Measurements from ENCODE around the gene ALK.

ALK gene

DNA sequence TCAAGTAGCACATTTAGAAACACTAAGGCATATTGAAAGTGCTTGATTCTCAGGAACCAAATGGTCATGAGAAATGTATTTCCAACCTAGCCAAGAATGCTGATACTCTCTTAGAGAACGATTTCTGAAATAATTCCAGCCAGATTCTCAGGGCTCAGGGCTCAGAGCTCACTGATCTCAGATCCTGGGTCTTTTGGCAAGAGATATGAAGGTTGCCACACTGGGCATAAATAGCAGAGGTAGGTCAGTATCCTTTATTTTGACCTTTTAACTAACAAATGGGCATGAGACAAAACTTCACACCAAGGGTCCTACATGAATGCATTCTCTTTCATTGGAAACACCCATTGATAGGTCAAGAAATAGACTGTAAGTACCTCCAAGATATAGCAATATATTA lies 364.1 kb downstream of the ALK start:
- H4K20me1 ChIP-seq (ENCODE audit: insufficient read depth, low read length): no peaks in the 10 kb centered on the region
- no peaks in the 10 kb centered on the region for H3K36me3 ChIP-seq (replicated peaks; ENCODE audit: low read depth, low read length)

GRCh38 chr2:29549069-29549380 lies 372.4 kb downstream of the ALK start:
- Histone ChIP-seq H3K4me3 (ENCODE audit: low read length) (no peak overlapping the region), H3K79me2 (ENCODE audit: low read length) (no peaks in the 10 kb centered on the region), H3K4me1 (ENCODE audit: low read length) (no peaks in the 10 kb centered on the region), H3K9me3 (ENCODE audit: insufficient read depth, low read length) (no peaks in the 10 kb centered on the region), H3K27ac (ENCODE audit: low read length) (no peak overlapping the region), H2AFZ (ENCODE audit: low read depth, low read length) (no peak overlapping the region), H3K9ac (ENCODE audit: low read length) (no peak overlapping the region), H3K36me3 (replicated peaks; ENCODE audit: low read depth, low read length) (no peaks in the 10 kb centered on the region), H3K4me2 (ENCODE audit: low read length) (no peak overlapping the region), H4K20me1 (ENCODE audit: insufficient read depth, low read length) (no peaks in the 10 kb centered on the region), H3K27me3 (ENCODE audit: low read depth, low read length) (peaks cover 32% of the 10 kb centered on the region; the same call in 1 of the 2 replicates)
- TF ChIP-seq EZH2phosphoT487 (IDR thresholded peaks at IDR 0.05; ENCODE audit: low read depth): no peak
- TF ChIP-seq, protein P1, sequence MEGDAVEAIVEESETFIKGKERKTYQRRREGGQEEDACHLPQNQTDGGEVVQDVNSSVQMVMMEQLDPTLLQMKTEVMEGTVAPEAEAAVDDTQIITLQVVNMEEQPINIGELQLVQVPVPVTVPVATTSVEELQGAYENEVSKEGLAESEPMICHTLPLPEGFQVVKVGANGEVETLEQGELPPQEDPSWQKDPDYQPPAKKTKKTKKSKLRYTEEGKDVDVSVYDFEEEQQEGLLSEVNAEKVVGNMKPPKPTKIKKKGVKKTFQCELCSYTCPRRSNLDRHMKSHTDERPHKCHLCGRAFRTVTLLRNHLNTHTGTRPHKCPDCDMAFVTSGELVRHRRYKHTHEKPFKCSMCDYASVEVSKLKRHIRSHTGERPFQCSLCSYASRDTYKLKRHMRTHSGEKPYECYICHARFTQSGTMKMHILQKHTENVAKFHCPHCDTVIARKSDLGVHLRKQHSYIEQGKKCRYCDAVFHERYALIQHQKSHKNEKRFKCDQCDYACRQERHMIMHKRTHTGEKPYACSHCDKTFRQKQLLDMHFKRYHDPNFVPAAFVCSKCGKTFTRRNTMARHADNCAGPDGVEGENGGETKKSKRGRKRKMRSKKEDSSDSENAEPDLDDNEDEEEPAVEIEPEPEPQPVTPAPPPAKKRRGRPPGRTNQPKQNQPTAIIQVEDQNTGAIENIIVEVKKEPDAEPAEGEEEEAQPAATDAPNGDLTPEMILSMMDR (IDR thresholded peaks at IDR 0.05; ENCODE audit: low read depth, low read length): no peak

More for the DNA sequence above, 364.1 kb downstream of the ALK start:
- Histone ChIP-seq H3K4me3 (ENCODE audit: low read length) (no peak overlapping the region), H3K27me3 (ENCODE audit: low read depth, low read length) (peaks cover 22% of the 10 kb centered on the region; the same call in 1 of the 2 replicates), H3K27ac (ENCODE audit: low read length) (no peak overlapping the region), H3K4me2 (ENCODE audit: low read length) (no peak overlapping the region), H3K79me2 (ENCODE audit: low read length) (no peaks in the 10 kb centered on the region), H3K4me1 (ENCODE audit: low read length) (no peaks in the 10 kb centered on the region), H2AFZ (ENCODE audit: low read depth, low read length) (no peak overlapping the region), H3K9ac (ENCODE audit: low read length) (no peak overlapping the region), H3K9me3 (ENCODE audit: insufficient read depth, low read length) (no peaks in the 10 kb centered on the region)
- TF ChIP-seq EZH2phosphoT487 (IDR thresholded peaks at IDR 0.05; ENCODE audit: low read depth): no peak
- TF ChIP-seq, protein P1 (IDR thresholded peaks at IDR 0.05; ENCODE audit: low read depth, low read length): no peak

DNA sequence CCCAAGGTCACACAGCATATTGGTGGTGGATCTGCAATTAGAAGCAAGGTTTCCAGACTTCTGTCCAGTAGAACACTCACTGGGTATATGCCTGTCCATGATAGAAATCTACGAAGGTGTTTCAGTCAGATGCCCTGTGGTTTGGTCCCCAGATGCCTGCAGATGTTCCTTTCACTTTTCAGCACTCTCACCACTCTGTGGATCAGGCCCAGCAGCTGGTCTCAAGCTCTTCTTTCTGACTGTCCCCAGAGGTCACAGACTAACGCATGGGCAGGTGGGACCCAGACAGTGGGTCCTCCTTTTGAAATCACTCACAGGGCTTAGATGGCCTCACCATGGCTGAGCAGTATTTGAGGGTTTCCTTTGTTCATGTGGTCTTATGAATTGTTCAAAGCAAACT lies 376.5 kb downstream of the ALK start:
- Histone ChIP-seq H3K27me3 (ENCODE audit: low read depth, low read length) (peaks cover 19% of the 10 kb centered on the region), H4K20me1 (ENCODE audit: insufficient read depth, low read length) (no peaks in the 10 kb centered on the region), H2AFZ (ENCODE audit: low read depth, low read length) (no peak overlapping the region), H3K9ac (ENCODE audit: low read length) (no peak overlapping the region), H3K79me2 (ENCODE audit: low read length) (no peaks in the 10 kb centered on the region), H3K4me2 (ENCODE audit: low read length) (no peak overlapping the region), H3K36me3 (replicated peaks; ENCODE audit: low read depth, low read length) (no peaks in the 10 kb centered on the region), H3K27ac (ENCODE audit: low read length) (no peak overlapping the region), H3K9me3 (ENCODE audit: insufficient read depth, low read length) (no peaks in the 10 kb centered on the region), H3K4me1 (ENCODE audit: low read length) (no peaks in the 10 kb centered on the region), H3K4me3 (ENCODE audit: low read length) (no peak overlapping the region)
- TF ChIP-seq EZH2phosphoT487 (IDR thresholded peaks at IDR 0.05; ENCODE audit: low read depth): no peak
- TF ChIP-seq, protein P1 (IDR thresholded peaks at IDR 0.05; ENCODE audit: low read depth, low read length): no peak

DNA sequence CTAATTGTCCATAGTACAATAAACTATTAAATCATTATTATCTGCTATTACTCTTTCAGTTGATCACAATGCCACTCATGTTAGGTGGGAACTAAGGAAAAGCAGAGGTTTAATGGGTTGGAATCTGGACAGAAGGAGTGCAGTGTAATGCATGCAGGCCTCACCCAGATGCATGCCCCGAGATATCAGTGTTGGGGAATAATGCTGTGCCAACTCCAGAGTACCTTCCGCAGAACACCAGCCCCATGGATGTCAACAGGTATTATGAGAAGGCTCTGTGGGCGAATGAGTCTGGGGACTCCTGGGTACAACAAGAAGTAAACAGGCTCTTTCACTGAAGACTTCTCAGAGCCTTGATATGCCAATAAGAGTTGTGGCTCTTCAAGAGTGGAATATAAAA lies 377.4 kb downstream of the ALK start:
- no peaks in the 10 kb centered on the region for H3K36me3 ChIP-seq (replicated peaks; ENCODE audit: low read depth, low read length)
- H3K79me2 ChIP-seq (ENCODE audit: low read length): no peaks in the 10 kb centered on the region
- no peaks in the 10 kb centered on the region for H4K20me1 ChIP-seq (ENCODE audit: insufficient read depth, low read length)
- H2AFZ ChIP-seq (ENCODE audit: low read depth, low read length): no peak overlapping the region
- no peaks in the 10 kb centered on the region for H3K9me3 ChIP-seq (ENCODE audit: insufficient read depth, low read length)
- H3K9ac ChIP-seq (ENCODE audit: low read length): no peak overlapping the region
- no peak overlapping the region for H3K27ac ChIP-seq (ENCODE audit: low read length)
- no peak overlapping the region for H3K4me3 ChIP-seq (ENCODE audit: low read length)
- H3K27me3 ChIP-seq (ENCODE audit: low read depth, low read length): peaks cover 18% of the 10 kb centered on the region
- TF ChIP-seq, protein P1 (IDR thresholded peaks at IDR 0.05; ENCODE audit: low read depth, low read length): no peak
- TF ChIP-seq EZH2phosphoT487 (IDR thresholded peaks at IDR 0.05; ENCODE audit: low read depth): no peak
- no peaks in the 10 kb centered on the region for H3K4me1 ChIP-seq (ENCODE audit: low read length)
- no peak overlapping the region for H3K4me2 ChIP-seq (ENCODE audit: low read length)
